ENCODE data around the gene PDE6H.
A peak's percentile ranks its signal among the peaks of the same experiment; 100 is the strongest.

Gene PDE6H

GRCh38 chr12:14951851-14952250, 21.0 kb upstream of the PDE6H start:
- DNase-seq (ENCODE audit: low read depth) = no peak

DNA sequence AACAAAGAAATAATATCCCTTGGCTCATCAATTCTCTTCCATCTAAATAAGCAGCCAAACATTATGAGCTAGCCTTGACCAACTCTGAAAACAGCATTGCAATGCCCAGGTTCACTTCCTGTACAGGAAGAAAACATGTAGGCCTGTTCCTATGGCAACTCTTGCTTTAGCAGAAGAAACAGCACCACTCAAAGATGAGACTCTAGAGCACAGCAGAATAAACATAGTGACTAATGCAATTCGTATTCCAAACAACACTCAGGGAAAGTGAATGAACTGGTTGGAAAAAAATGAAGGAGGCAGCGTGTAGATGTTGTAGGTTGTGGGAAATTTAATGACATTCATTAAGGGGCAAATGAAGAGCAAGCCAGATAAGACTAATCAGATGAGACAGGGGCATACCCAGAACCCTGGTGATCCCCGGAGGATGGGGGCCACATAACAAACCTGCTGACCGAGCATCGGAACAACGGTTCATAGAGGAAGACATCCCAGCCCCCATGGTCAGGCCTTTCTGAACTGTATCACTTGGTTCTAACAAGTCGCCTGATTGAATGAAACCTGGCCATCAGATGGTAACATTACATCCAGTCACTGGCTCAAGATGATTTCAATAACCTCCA, 20.4 kb upstream of the PDE6H start:
- DNase-seq (ENCODE audit: low read depth) = no peak

DNA sequence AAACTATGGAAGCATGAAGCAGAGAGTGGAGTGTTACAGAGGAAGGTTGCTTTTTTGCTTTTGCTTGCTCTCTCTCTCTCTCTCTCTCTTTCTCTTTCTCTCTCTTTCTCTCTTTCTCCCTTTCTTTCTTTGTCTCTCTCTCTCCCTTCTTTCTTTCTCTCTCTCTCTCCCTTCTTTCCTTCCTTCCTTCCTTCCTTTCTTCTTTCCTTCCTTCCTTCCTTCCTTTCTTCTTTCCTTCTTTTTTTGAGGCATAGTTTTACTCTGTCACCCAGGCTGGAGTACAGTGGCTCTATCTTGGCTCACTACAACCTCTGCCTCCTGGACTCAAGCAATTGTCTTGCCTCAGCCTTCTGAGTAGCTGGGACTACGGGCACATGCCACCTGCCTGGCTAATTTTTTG, 19.1 kb upstream of the PDE6H start:
- DNase-seq (ENCODE audit: low read depth) = no peak

DNA sequence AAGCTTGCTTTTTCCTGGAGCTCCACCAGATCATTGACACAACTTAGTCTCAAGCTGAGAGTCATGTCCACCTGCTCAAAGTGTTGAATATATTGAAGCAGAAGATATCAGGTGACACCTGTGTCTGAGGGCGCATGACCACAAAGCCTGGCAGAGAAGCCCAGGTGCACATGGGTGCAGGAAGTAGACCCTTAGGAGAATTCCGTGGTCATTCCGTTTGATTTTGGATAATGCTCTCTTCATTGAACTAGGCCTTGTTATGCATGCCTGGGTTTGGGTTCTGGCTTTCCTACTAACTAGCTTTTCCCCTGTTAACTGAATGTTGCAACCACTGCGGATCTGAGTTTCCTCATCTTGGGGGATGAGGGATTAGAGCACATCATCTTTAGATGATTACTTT, 18.6 kb upstream of the PDE6H start:
- DNase-seq (ENCODE audit: low read depth) = no peak

DNA sequence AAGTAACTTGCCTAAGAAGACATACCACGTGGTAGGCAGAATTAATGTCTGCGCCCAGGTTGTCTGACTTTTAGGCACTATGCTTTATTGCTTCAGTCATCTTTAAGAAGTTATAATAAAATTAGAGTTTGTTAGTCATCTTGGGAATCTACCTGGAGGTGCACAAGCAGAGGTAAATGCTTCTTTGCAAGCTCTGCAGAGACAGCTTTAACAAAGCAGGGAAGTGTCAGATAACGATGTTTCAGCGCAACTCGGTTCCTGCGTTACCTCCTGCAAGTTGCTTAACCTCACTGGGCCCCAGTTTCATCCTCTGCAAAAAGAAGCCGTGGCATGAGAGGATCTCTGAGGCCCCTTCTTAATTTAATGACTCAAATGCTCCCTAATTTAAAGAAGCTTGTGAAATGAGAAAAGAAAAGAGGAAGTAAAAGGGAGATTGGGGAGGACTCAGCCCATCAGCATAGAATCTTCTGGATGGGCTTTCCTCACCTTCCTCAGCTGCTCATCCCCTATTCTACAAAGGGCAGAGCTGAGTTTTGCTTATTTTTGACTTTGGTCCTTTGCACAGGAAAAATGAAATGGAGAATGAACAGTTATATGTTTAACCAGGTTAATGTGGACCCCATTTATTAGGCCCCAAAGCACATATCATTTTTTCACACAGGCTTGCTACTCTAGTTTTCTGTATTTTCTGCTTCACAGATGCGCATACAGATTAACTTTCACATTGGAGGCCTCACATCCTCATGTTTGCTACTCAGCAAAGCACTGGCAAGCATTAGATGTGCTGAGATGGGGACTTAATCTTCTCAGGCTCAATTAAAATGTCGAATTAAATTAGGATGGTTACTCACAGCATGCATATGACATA, 16.6 kb upstream of the PDE6H start:
- no peak for DNase-seq (ENCODE audit: low read depth)

- DNase-seq (ENCODE audit: low read depth) = no peak
Measured at GRCh38 chr12:14956905-14957304, 15.9 kb upstream of the PDE6H start.

- no peak for DNase-seq (ENCODE audit: low read depth)
Measured at GRCh38 chr12:14957551-14958168, 15.2 kb upstream of the PDE6H start.

- no peak for DNase-seq (ENCODE audit: low read depth)
Measured at GRCh38 chr12:14958361-14959125, 14.3 kb upstream of the PDE6H start.

GRCh38 chr12:14959126-14959440, 13.8 kb upstream of the PDE6H start:
- DNase-seq (ENCODE audit: low read depth) = no peak

- no peak for DNase-seq (ENCODE audit: low read depth)
Measured at GRCh38 chr12:14959463-14959862, 13.4 kb upstream of the PDE6H start.

DNA sequence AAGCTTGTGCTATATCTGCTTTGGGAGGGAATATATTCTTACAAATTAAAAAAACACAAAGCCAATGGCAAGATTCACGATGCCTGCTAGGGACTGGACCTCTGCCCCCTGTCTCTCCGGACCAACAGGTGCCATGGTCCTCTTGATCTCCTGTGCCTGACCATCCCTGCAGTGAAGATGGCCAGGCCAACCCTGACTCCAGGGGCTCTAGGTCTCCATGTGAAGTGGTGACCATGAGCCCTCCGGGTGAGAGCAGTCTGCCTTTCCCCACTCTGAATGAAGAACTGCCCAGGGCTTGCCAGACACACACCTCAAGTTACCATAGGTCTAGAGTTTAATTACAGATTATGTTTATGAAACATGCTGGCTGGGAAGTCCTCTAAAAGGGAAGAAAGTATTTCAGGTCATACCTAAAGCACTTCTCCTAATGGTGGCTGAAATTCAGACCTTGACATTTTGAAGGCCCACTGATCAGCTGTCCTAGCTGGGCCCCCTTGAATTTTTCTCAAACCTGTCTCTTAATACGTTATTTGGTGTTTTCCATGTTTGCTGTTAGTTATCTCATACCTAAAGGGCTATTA, 12.8 kb upstream of the PDE6H start:
- DNase-seq (ENCODE audit: low read depth) = no peak

DNA sequence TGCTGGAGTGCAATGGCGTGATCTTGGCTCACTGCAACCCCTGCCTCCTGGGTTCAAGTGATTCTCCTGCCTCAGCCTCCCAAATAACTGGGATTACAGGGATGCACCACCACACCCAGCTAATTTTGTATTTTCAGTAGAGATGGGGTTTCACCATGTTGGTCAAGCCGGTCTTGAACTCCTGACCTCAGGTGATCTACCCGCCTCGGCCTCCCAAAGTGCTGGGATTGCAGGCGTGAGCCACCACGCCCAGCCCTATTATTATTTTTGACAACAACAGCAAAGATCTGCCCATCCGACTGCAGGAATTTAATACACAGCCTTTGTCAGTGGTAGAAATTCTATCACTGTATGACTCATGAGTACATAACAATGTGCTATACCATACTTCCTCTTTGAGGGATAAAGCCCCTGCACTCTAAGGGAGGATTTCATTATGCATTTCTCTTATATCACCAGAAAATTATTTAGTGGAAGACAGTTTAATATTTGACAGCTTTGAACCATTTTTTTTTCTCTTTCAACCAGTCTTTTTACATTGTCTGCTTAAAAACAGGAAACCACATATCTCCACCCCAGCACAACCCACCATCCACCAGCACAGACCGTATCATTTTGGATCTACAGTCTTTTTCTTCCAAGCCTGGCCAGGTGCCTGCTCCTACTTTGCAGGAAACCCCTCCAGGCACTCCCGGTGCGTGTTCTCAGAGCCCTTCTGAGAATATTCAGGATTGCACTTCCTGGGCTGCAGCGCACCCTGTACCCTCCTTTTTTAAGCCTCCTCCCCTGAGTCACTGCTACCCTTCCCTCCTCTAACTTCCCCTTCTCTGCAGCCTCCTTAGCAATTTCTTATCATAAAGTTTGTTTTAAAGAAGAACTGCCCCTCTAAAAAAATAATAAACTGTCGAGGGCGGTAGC, 12.0 kb upstream of the PDE6H start:
- no peak for DNase-seq (ENCODE audit: low read depth)

DNA sequence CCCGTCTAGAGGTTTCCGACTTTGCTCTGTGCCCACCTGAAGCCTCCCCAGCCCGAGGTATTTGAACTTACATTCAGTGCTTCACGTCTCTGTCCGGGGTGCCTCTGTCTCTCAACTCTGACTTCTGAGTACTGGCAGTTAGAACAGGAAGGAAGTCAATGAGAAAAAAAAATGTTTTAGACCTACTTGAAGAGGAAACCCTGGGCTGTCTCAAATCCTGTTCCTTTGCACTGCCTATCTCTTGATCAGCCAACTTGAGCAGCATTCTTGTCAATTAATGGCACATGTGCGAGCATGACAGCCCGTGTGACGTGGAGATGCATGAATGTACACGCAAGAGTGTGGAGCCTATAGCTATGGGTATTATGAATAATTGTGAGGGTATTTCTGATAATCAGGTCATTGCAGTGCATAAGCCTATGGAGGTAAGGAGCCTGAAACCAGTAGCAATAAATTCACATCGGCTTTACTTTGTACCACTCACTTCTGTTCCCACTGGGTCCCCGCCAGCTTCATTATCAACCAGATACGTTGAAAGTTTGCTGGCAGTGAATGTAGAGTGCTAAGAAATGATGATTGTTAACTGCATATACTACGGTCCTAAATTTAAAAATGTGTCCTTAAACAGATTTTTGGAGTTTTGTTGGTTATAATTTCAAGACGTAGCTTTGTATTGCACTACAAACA, 11.2 kb upstream of the PDE6H start, which contains the start of gene ARHGDIB:
Gene ARHGDIB, minus strand, starts transcription at position 136 of the 687 bp plus-strand sequence. CDS start 10,889 bp downstream, outside the sequence.
- peak; percentile 56 for DNase-seq (ENCODE audit: low read depth)

DNA sequence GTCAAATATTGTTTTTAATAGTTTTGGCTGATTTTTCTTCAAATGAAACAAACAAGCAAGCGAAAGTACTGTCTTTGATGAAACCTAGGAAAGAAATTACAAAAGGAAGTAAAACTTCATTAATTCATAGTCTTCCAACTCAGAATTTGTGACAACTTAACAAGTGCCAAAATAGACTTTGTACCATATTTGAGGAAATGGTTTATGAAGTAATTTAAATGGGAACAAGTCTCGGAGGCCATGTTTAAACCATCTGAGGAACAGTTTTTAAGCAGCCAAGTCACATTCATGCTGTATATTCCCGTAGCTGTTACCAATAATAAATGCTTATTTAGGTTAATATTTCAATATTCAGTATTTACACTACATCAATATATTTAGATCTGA, 10.7 kb upstream of the PDE6H start:
- DNase-seq (ENCODE audit: low read depth) = no peak

GRCh38 chr12:14962797-14963196, 10.0 kb upstream of the PDE6H start:
- DNase-seq (ENCODE audit: low read depth) = no peak

GRCh38 chr12:14963520-14963919, 9.3 kb upstream of the PDE6H start:
- no peak for DNase-seq (ENCODE audit: low read depth)

GRCh38 chr12:14964406-14964805, 8.4 kb upstream of the PDE6H start:
- no peak for DNase-seq (ENCODE audit: low read depth)

DNA sequence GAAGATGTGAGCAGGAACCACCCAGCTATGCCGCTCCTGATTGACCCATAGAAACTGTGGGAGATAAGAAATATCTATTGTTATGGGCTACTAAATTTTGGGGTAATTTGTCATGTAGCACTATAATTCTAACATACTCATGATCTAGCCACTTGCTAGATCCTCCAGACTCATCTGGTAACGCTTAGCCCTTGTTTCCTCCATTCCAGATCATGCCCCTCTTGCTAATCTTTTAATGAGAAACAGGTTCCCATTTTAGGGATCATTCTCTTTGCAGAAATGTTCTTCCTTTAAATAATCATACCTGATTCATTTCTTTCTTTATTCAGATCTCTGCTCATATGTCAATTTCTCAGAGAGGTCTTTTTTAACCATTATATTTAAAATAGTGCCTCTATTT, 7.6 kb upstream of the PDE6H start:
- DNase-seq (ENCODE audit: low read depth) = no peak

- DNase-seq (ENCODE audit: low read depth) = no peak
Measured at GRCh38 chr12:14968478-14968877, 4.4 kb upstream of the PDE6H start.

- DNase-seq (ENCODE audit: low read depth) = no peak
Measured at GRCh38 chr12:14970473-14970872, 2.4 kb upstream of the PDE6H start.

All from stimulated activated CD8-positive, alpha-beta memory T cell treated with anti-CD3 and anti-CD28 coated beads, Interleukin-15, amount 100 ng/mL, for 1 hour (primary cell).